SK-N-SH (cell line): Measurements from ENCODE around the gene DMRTA2. TPM values are rescaled to one million over a fixed set of nuclear protein-coding genes. Genes with fewer than 3 reads are reported as not detected.

ENCODE experiments used
- CTCF ChIA-PET: fragments of 300-600, 350-600 bp; formaldehyde crosslinking; extraction: SDS; loops from one replicate; lab custom pipeline; 2021; lab: Yijun Ruan, JAX
- POLR2A ChIA-PET: fragments of 350-600 bp; sonication (Branson Sonifier 250); formaldehyde crosslinking; extraction: SDS; loops from one replicate; lab custom pipeline; 2020; ENCODE audit warnings: antibody characterized with exemption, inconsistent platforms; lab: Yijun Ruan, JAX
- DNase-seq: peaks from one replicate; pipeline ENCODE4 v3.0.0; 2012
- H2AFZ ChIP-seq: fragments of 200-600 bp; sonication (generic); 2 replicates; pipeline ENCODE4 v1.8.1; 2016; ENCODE audit warnings: antibody characterized with exemption, mild to moderate bottlenecking, low read depth
- H3F3A ChIP-seq: fragments of 200-600 bp; sonication (generic); replicated peaks from 2 replicates; pipeline ENCODE3; 2016; ENCODE audit warnings: antibody characterized with exemption, mild to moderate bottlenecking; ENCODE audit not compliant: insufficient read depth
- H3K27ac ChIP-seq, 2 experiments: fragments of 200-500 bp in 1 of 2; fragments of 200-600 bp in 1 of 2; sonication (Bioruptor generic) in 1 of 2; sonication (generic), shearing (Covaris generic) in 1 of 2; 2 replicates each; pipeline versions ENCODE4 v1.5.1 to v1.6.1; 2014 to 2016; ENCODE audit warnings: low read depth in 2 of 2, inconsistent platforms in 1 of 2, low read length in 1 of 2, mild to moderate bottlenecking in 1 of 2, mixed read lengths in 1 of 2
- H3K27me3 ChIP-seq: fragments of 200-600 bp; sonication (generic), shearing (Covaris generic); 2 replicates; pipeline ENCODE4 v1.6.1; 2016; ENCODE audit warnings: mixed run types; ENCODE audit not compliant: insufficient read depth
- H3K36me3 ChIP-seq, 2 experiments: fragments of 200-500 bp in 1 of 2; fragments of 200-600 bp in 1 of 2; sonication (Bioruptor generic) in 1 of 2; sonication (generic) in 1 of 2; replicated peaks in 1 of 2; 2 replicates each; pipeline versions ENCODE3 to v1.5.1; 2014 to 2016; ENCODE audit warnings: low read length in 1 of 2, mild to moderate bottlenecking in 1 of 2; ENCODE audit not compliant: insufficient read depth in 2 of 2, control insufficient read depth in 1 of 2
- H3K4me1 ChIP-seq, 2 experiments: fragments of 200-500 bp in 1 of 2; fragments of 200-600 bp in 1 of 2; sonication (Bioruptor generic) in 1 of 2; sonication (generic), shearing (Covaris generic) in 1 of 2; 2 replicates each; pipeline versions ENCODE4 v1.5.1 to v1.6.1; 2014 to 2016; ENCODE audit warnings: low read depth in 1 of 2, low read length in 1 of 2, mixed run types in 1 of 2; ENCODE audit not compliant: insufficient read depth in 2 of 2, control insufficient read depth in 1 of 2
- H3K4me2 ChIP-seq: fragments of 200-600 bp; sonication (generic), shearing (Covaris generic); 2 replicates; pipeline ENCODE4 v1.6.1; 2017; ENCODE audit warnings: mixed run types
- H3K4me3 ChIP-seq, 2 experiments: fragments of 200-500 bp in 1 of 2; fragments of 200-600 bp in 1 of 2; sonication (Bioruptor generic) in 1 of 2; sonication (generic), shearing (Covaris generic) in 1 of 2; 2 replicates each; pipeline versions ENCODE4 v1.5.1 to v1.8.1; 2014 to 2016; ENCODE audit warnings: low read depth in 2 of 2, inconsistent platforms in 1 of 2, low read length in 1 of 2, mild to moderate bottlenecking in 1 of 2, mixed read lengths in 1 of 2, moderate library complexity in 1 of 2
- H3K79me2 ChIP-seq: fragments of 200-600 bp; sonication (generic); 2 replicates; pipeline ENCODE4 v1.8.1; 2017; ENCODE audit warnings: mild to moderate bottlenecking; ENCODE audit not compliant: insufficient read depth
- H3K9ac ChIP-seq: fragments of 200-600 bp; sonication (generic); 2 replicates; pipeline ENCODE4 v1.6.1; 2017; ENCODE audit warnings: mixed run types
- H3K9me2 ChIP-seq: fragments of 200-600 bp; sonication (generic); 2 replicates; pipeline ENCODE4 v1.6.1; 2017; ENCODE audit warnings: mixed run types
- H3K9me3 ChIP-seq: fragments of 200-600 bp; sonication (generic); 2 replicates; pipeline ENCODE4 v1.6.1; 2017; ENCODE audit warnings: mixed run types, mild to moderate bottlenecking, moderate library complexity
- H4K20me1 ChIP-seq: fragments of 200-600 bp; sonication (generic); 2 replicates; pipeline ENCODE4 v1.6.1; 2017; ENCODE audit warnings: mild to moderate bottlenecking, mixed run types; ENCODE audit not compliant: insufficient read depth
- ELF1 ChIP-seq: IDR thresholded peaks from 2 replicates; pipeline ENCODE4 v1.4.0; 2012
- EZH2phosphoT487 ChIP-seq: fragments of 200-600 bp; sonication (generic); IDR thresholded peaks from 2 replicates; pipeline ENCODE4 v1.6.1; 2017; ENCODE audit warnings: low read depth, mixed run types, mild to moderate bottlenecking, antibody characterized with exemption, moderate library complexity, borderline replicate concordance
- GATA2 ChIP-seq: sonication (generic); formaldehyde crosslinking; IDR thresholded peaks from 2 replicates; pipeline ENCODE4 v1.5.0; 2020; ENCODE audit warnings: mild to moderate bottlenecking, missing genetic modification reagents
- MAX ChIP-seq: IDR thresholded peaks from 2 replicates; pipeline ENCODE4 v1.4.0; 2012; ENCODE audit warnings: low read depth
- MEF2A ChIP-seq: IDR thresholded peaks from 2 replicates; pipeline ENCODE4 v1.4.0; 2012; ENCODE audit warnings: low read depth, borderline replicate concordance
- PBX3 ChIP-seq: IDR thresholded peaks from 2 replicates; pipeline ENCODE4; 2012
- RXRA ChIP-seq: IDR thresholded peaks from 2 replicates; pipeline ENCODE4 v1.4.0; 2012; ENCODE audit warnings: low read depth, mild to moderate bottlenecking, borderline replicate concordance
- SIN3A ChIP-seq: IDR thresholded peaks from 2 replicates; pipeline ENCODE4 v1.6.1; 2012; ENCODE audit warnings: low read depth, mild to moderate bottlenecking, low read length, moderate library complexity, borderline replicate concordance
- YY1 ChIP-seq: IDR thresholded peaks from 2 replicates; pipeline ENCODE4 v1.4.0; 2012; ENCODE audit warnings: low read depth, mild to moderate bottlenecking
- WGBS: methylation state at CpG from one replicate; pipeline ENCODE4 v1.1.6; 2017; ENCODE audit warnings: low lambda C conversion rate; 5-methylcytosine and 5-hydroxymethylcytosine counted together
- polyA plus RNA-seq, 3 experiments: library from polyadenylated mRNA; depleted of rRNA; stranded (reverse); fragments of >200 nt; gene quantifications; 2 replicates each; pipeline ENCODE4 v1.2.3, GENCODE V29; 2012
- TF ChIP-seq, protein P1 (sequence below): fragments of 150-350 bp; IDR thresholded peaks from 2 replicates; pipeline ENCODE4 v1.6.1; 2016; ENCODE audit warnings: mild to moderate bottlenecking, low read depth, low read length
- TF ChIP-seq, protein P2 (sequence below): IDR thresholded peaks from 2 replicates; pipeline ENCODE4 v1.6.1; 2012; ENCODE audit warnings: mild to moderate bottlenecking, low read depth, low read length, moderate library complexity
- TF ChIP-seq, protein P3 (sequence below): IDR thresholded peaks from 2 replicates; pipeline ENCODE4 v1.4.0; 2012; ENCODE audit warnings: low read depth, borderline replicate concordance

Gene DMRTA2
- polyA plus RNA-seq, 1 of the 3 experiments (the other 2 are of a cell fraction) = 0.02 TPM

- peaks cover 8 to 26% of the 10 kb centered on the region in 2 experiments; a peak in 1 of 4 replicates for H3K4me1 ChIP-seq
- H3K9me2 ChIP-seq = no peaks in the 10 kb centered on the region
- H3F3A ChIP-seq = no peaks in the 10 kb centered on the region
- DNase-seq = no peak
- H3K4me3 ChIP-seq = no peak overlapping the region
- no peak overlapping the region for H3K27ac ChIP-seq
- CTCF ChIA-PET = interaction anchor here (1.6 to 4.2 kb wide), 3 partner anchors 9 to 282 kb away, joined by 5 to 17 read pairs (median 11); no protein-coding TSS in a partner anchor
- H3K4me2 ChIP-seq = peak overlapping the region; percentile 70; the same call in 1 of the 2 replicates
- H3K36me3 ChIP-seq = no peaks in the 10 kb centered on the region
- 26% methylated on average over 9 of the region's 21 CpGs for WGBS
- peak overlapping the region; percentile 63; the same call in 1 of the 2 replicates for H2AFZ ChIP-seq
- H4K20me1 ChIP-seq = peaks cover 21% of the 10 kb centered on the region; the same call in 1 of the 2 replicates
- H3K79me2 ChIP-seq = no peaks in the 10 kb centered on the region
- POLR2A ChIA-PET = no interaction called here
- TF ChIP-seq MAX = no peak
- H3K27me3 ChIP-seq = peaks cover 97% of the 10 kb centered on the region
- no peak overlapping the region for H3K9ac ChIP-seq
- H3K9me3 ChIP-seq = no peaks in the 10 kb centered on the region
These were observed 633 bp downstream of the DMRTA2 start for GRCh38 chr1:50422675-50422945.

GRCh38 chr1:50421768-50422674 is 1.2 kb downstream of the DMRTA2 start:
- ChIA-PET CTCF (interaction anchor here (0.7 to 4.2 kb wide), 5 partner anchors 8 to 282 kb away, joined by 3 to 17 read pairs (median 5); no protein-coding TSS in a partner anchor), POLR2A (no interaction called here)

DNA sequence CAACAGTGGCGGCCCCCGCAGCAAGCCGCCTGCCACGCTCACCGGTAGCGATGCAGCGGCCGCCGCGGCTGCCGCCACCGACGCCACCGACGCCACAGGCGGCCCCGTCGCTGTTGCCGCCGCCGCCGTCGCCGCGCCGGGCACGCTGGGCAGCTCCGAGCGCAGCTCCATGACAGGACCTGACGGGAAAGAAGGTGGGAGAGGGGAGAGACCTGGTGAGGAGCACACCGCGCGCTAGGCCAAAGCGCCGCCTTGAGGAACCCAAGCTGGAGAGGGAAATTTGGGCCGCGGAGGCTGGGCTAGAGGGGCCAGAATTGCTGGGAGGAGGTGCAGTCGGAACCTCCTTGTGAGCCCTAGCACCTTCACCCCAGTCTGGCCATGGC is 1.9 kb downstream of the DMRTA2 start:
- 11% methylated on average over 7 of the region's 38 CpGs for WGBS
- H3K36me3 ChIP-seq = no peaks in the 10 kb centered on the region
- DNase-seq = no peak
- CTCF ChIA-PET = interaction anchor here (0.7 to 4.2 kb wide), 6 partner anchors 8 to 283 kb away, joined by 3 to 17 read pairs (median 4); no protein-coding TSS in a partner anchor
- H4K20me1 ChIP-seq = peaks cover 21% of the 10 kb centered on the region; the same call in 1 of the 2 replicates
- no peak overlapping the region for H2AFZ ChIP-seq
- H3K4me3 ChIP-seq = no peak overlapping the region
- no peak overlapping the region for H3K4me2 ChIP-seq
- H3K27me3 ChIP-seq = peaks cover 97% of the 10 kb centered on the region
- H3F3A ChIP-seq = no peaks in the 10 kb centered on the region
- H3K9me2 ChIP-seq = no peaks in the 10 kb centered on the region
- H3K79me2 ChIP-seq = no peaks in the 10 kb centered on the region
- POLR2A ChIA-PET = no interaction called here
- H3K4me1 ChIP-seq = peaks cover 7 to 22% of the 10 kb centered on the region in 2 experiments; a peak in 1 of 4 replicates
- H3K9ac ChIP-seq = no peak overlapping the region
- no peak overlapping the region for H3K27ac ChIP-seq
- H3K9me3 ChIP-seq = no peaks in the 10 kb centered on the region
- TF ChIP-seq MEF2A (no peak), RXRA (no peak), YY1 (no peak), GATA2 (CRISPR knock-in tag) (no peak), PBX3 (no peak), ELF1 (no peak), SIN3A (no peak)
- TF ChIP-seq, protein P1, sequence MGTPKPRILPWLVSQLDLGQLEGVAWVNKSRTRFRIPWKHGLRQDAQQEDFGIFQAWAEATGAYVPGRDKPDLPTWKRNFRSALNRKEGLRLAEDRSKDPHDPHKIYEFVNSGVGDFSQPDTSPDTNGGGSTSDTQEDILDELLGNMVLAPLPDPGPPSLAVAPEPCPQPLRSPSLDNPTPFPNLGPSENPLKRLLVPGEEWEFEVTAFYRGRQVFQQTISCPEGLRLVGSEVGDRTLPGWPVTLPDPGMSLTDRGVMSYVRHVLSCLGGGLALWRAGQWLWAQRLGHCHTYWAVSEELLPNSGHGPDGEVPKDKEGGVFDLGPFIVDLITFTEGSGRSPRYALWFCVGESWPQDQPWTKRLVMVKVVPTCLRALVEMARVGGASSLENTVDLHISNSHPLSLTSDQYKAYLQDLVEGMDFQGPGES = no peak
- TF ChIP-seq, protein P2, sequence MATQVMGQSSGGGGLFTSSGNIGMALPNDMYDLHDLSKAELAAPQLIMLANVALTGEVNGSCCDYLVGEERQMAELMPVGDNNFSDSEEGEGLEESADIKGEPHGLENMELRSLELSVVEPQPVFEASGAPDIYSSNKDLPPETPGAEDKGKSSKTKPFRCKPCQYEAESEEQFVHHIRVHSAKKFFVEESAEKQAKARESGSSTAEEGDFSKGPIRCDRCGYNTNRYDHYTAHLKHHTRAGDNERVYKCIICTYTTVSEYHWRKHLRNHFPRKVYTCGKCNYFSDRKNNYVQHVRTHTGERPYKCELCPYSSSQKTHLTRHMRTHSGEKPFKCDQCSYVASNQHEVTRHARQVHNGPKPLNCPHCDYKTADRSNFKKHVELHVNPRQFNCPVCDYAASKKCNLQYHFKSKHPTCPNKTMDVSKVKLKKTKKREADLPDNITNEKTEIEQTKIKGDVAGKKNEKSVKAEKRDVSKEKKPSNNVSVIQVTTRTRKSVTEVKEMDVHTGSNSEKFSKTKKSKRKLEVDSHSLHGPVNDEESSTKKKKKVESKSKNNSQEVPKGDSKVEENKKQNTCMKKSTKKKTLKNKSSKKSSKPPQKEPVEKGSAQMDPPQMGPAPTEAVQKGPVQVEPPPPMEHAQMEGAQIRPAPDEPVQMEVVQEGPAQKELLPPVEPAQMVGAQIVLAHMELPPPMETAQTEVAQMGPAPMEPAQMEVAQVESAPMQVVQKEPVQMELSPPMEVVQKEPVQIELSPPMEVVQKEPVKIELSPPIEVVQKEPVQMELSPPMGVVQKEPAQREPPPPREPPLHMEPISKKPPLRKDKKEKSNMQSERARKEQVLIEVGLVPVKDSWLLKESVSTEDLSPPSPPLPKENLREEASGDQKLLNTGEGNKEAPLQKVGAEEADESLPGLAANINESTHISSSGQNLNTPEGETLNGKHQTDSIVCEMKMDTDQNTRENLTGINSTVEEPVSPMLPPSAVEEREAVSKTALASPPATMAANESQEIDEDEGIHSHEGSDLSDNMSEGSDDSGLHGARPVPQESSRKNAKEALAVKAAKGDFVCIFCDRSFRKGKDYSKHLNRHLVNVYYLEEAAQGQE = no peak

More at GRCh38 chr1:50421768-50422674, 1.2 kb downstream of the DMRTA2 start:
- Histone ChIP-seq H2AFZ (no peak overlapping the region), H4K20me1 (peaks cover 21% of the 10 kb centered on the region; the same call in 1 of the 2 replicates), H3K9me3 (no peaks in the 10 kb centered on the region), H3F3A (no peaks in the 10 kb centered on the region), H3K36me3 (no peaks in the 10 kb centered on the region), H3K9me2 (no peaks in the 10 kb centered on the region), H3K79me2 (no peaks in the 10 kb centered on the region), H3K4me3 (no peak overlapping the region), H3K4me1 (peaks cover 7 to 20% of the 10 kb centered on the region in 2 experiments; a peak in 1 of 4 replicates), H3K9ac (no peak overlapping the region), H3K4me2 (no peak overlapping the region), H3K27me3 (peaks cover 97% of the 10 kb centered on the region), H3K27ac (no peak overlapping the region)
- TF ChIP-seq EZH2phosphoT487 = peak; percentile 84; the same call in 1 of the 2 replicates
- TF ChIP-seq, protein P3, sequence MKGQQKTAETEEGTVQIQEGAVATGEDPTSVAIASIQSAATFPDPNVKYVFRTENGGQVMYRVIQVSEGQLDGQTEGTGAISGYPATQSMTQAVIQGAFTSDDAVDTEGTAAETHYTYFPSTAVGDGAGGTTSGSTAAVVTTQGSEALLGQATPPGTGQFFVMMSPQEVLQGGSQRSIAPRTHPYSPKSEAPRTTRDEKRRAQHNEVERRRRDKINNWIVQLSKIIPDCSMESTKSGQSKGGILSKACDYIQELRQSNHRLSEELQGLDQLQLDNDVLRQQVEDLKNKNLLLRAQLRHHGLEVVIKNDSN = no peak
- DNase-seq = peak; percentile 31
- WGBS = 56% methylated on average over 27 of the region's 27 CpGs
